GM19397 (cell line): ENCODE results near the gene LINGO4.

Experiments
- ATAC-seq: cut with Tn5 transposase; IDR thresholded peaks from one replicate; pipeline ENCODE4 v1.9.1; 2021; ENCODE audit warnings: mild to moderate bottlenecking, moderate library complexity; ENCODE audit not compliant: unreplicated experiment

The LINGO4 gene

DNA sequence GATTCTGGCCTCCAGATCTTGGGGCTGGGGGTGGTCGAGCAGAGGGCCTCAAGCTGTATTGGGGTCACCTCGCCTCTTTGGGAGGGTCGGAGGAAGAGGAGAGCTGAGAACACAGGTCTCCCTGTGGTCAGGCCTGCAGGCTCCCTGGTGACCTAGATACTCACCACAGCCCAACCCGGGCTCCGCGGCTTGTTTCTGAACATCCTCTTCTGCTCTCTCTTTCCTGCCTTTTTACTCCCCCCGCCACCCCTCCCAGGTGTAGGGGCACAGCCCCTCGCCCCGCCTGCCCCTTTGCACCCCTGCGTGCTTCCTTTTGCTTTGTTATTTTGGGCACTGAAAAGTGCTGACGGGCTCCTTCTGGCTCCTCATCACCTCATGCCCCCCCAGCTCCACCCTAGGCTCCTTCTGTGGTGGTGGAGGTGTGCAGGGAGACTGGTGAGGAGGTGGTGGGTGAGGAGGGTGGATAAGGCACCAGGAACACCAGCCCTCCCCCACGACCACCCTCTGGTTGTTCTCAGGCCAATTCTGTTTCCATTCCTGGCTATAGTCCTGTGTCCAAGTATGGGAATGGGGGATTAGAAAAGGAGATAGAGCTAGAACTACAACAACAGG is 10.6 kb upstream of the LINGO4 start:
- ATAC-seq, result no peak

GRCh38 chr1:151814971-151815545 is 9.8 kb upstream of the LINGO4 start:
- no peak for ATAC-seq

GRCh38 chr1:151814426-151814825 is 9.2 kb upstream of the LINGO4 start:
- ATAC-seq, result no peak

- ATAC-seq, result no peak
Observed at GRCh38 chr1:151813271-151813977, 8.2 kb upstream of the LINGO4 start.

- no peak for ATAC-seq
Observed at GRCh38 chr1:151811181-151811580, 6.0 kb upstream of the LINGO4 start.

- no peak for ATAC-seq
Observed at GRCh38 chr1:151809985-151810556, 4.9 kb upstream of the LINGO4 start.

- ATAC-seq, result no peak
Observed at GRCh38 chr1:151809290-151809984, 4.2 kb upstream of the LINGO4 start.

DNA sequence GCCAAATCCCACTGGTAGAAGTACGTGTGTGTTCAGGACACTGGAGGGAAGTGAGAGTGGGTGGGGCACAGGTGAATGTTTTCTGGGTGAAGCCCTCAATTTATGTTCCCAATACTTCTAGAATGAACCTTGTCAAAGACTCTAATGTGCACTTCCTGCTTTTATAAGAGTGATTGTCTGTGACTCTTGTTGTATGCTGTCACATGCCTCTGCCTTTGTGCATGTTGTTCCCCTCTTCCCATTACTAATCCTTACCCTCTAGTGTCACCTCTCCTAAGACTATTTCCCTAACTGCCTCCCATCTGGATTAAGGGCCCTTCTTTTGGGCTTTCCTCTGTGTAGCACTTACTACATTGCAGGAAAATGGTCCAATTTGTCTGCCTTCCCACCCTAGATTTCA is 2.5 kb upstream of the LINGO4 start:
- no peak for ATAC-seq

DNA sequence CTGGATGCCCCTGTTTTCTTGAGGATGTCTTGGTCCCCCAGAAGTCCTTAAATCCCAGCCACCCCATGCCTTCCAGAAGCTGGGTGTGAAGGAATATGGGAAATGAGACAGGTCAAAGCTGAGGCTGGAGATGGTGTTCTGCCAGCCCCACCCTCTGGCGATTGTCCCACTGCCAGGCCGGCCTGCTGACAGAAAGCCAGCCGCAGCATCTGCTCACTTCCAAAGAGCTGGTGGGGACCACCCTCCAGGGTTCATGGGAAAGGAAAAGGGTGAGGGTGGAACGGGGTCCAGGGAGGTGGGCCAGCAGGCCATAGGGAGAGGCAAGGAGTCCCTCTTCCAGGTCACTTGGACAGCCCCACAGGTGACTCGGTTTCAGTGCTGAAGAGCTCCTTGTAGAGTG is 1.9 kb upstream of the LINGO4 start:
- ATAC-seq, result no peak

DNA sequence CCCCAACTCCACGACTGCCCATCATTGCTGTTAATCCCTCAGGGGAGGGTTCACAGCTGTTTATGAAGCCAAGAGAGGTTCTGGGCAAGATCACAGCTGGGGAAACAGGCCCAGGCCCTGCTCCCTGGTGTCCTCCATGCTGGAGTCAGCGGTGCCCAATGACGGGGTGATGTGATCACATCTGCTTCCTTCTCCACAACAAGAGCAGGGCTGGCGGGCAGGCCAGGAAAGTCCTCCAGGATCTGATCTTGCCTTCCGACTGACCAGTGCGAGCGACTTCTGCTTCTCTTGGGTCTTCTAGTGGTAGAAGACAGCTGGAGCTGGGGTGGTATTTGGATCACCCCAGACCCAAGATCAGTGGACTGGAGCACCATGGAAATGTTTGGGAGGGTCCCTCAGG is 951 bp upstream of the LINGO4 start:
- no peak for ATAC-seq

- ATAC-seq, result no peak
Observed at GRCh38 chr1:151803915-151804314, 1.3 kb downstream of the LINGO4 start.

DNA sequence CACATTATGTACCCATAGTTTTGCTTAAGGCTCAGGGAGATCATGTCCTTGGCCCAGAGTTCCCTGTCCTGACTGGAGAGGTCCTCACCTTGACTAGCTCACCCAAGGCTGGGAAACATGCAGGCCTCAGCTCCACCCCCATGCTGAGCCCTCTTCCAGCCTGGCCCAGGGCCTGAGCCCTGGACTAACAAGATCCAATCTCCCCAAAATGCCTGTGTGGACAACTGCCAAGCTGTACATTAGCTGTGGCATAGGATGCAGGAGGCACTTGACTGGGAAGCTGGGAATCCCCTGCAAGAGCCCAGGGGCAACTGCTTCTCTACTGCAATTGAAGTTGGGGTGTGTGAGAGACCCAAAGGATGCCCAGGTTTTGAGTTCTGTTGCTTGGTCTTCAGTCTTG is 2.1 kb downstream of the LINGO4 start:
- ATAC-seq, result no peak

DNA sequence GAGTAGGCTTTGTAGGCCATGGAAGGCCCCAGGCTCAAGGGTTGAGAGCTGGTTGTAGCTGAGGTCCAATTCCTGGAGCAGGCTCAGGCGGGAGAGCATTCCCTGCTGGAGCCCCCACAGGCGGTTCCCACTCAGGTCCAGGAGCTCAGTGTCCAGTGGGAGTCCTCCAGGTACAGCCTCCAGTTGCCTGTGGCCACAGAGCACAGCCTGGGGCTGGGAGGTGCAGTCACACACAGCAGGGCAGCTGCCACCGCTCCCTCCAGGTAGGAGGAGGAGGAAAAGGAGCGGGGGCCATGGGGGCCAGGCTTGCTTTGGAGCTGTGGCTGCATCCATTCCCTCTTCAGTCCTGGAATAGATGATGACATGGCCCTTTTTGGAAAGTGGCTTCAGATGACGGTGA is 2.8 kb downstream of the LINGO4 start:
- no peak for ATAC-seq

- no peak for ATAC-seq
Observed at GRCh38 chr1:151801846-151802245, 3.4 kb downstream of the LINGO4 start.

DNA sequence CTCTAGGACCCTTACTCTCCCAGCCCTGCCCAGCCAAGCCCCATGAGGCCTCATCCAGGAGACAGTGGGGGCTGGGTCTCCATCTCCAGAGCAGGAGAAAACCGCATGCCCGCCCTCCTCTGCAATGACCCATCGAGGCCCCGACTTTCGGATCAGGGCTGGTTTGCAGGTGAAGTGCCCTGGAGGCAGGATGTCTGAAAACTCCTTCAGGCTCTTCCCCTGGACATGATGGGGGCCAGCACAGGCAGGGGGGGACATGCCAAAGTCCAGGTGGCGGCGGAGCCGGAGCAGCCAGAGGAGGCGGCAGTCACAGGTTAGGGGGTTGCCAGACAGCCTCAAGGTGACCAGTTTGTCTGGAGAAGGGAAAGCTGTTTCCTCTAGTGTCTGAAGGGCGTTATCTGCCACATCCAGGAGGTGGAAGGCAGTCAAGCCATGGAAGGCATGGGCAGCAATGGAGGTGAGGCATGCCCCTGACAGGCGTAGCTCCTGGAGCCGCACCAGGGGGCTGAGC is 3.9 kb downstream of the LINGO4 start:
- no peak for ATAC-seq

DNA sequence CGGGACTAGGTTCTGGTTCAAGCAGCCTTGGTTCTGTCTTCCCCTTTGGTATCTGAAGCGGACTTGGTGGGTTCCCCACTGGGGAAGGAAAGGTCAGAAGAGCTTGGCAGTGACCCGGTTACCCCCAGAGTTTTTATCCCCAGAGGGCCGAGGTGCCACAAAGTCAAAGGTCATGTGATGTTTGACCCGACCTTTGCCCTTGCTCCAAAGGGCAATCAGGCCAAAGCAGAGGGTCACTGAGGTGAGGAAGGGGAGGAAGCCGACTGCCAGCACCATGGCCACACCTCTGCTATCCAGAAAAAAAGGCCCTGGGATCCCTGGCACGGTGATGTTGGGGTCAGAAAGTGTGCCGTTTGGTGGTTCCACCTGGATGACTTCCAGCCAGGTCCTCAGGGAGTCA is 4.4 kb downstream of the LINGO4 start:
- ATAC-seq, result no peak

- no peak for ATAC-seq
Observed at GRCh38 chr1:151799179-151800022, 5.8 kb downstream of the LINGO4 start.

DNA sequence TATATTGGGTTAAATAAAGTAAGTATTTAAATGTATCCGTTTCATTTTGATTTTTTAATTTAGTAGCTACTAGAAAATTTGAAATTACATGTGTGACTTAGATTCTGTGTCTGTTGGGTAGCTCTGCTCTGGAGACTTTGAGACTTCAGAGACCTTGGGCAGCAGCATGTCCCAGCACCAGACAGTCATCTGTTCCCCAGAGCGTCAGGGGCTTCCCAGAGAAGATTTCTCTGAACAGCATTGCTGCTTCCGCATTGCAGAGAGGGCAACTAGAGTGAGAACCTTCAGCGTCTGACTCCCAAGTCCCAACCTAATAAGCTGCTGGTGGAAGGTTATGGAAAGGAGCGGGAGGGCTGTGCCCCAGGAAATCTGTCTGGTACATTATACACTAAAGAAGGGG is 6.6 kb downstream of the LINGO4 start:
- no peak for ATAC-seq

GRCh38 chr1:151790940-151791651 is 14.1 kb downstream of the LINGO4 start:
- no peak for ATAC-seq
